GM19455 (cell line): Measurements from ENCODE around the gene CEP68.
A peak's percentile ranks its signal among the peaks of the same experiment; 100 is the strongest.
"Not testable (repeated sequence)": the region's sequence is repeated elsewhere in the genome, so short reads cannot be mapped to it uniquely, and the experiment has no call there.

Experiments
- ATAC-seq: cut with Tn5 transposase; IDR thresholded peaks from one replicate; pipeline ENCODE4 v1.9.1; 2021; ENCODE audit not compliant: unreplicated experiment

The CEP68 gene

DNA sequence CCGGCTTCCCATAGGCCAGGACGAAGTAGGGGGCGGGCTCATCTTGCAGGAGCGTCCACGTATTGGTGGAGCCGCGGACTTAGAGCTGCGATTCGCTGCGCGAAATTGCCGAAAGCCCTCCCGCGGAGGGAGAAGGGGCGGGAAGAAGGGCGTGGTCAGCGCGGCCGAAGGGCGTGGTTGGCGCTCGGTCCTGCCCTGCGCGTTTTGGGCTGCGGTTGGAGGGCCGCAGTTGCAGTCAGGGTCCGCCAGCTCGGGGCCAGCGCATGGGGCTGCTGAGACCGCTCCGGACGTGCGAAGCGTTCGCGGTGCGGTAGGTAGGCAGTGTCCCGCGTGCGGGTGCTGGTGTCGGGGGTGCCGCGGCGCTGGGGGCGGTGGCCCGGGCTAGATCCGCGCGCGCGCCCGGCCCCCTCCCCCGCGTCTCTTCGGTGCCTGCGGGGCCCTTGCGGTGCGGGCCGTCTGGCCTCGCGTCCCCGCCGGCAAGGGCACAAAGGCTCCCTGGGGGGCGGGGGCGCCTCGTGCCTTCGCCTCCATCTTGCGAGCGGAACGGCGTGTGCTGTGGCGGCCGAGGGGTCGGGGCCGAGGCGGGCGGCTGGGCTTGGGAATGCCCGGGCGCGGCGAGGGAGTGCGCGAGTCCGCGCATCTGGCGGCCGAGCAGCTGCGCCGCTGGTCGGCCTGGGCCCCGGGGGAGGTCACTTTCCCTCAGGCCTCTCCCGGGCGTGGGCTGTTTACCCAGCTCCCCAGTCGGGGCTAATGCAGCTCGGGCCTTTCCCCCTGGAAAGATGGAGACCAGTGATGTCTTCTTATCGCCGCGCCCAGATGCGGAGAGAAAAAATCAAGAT, at the start of gene CEP68:
Gene CEP68, plus strand, starts transcription at position 202 of the 839 bp plus-strand sequence. CDS start 13,029 bp downstream, outside the sequence.
- peak; percentile 91 for ATAC-seq

- no peak for ATAC-seq
Observed at GRCh38 chr2:65013776-65014175, 42.4 kb upstream of the CEP68 start.

- ATAC-seq, result no peak
Observed at GRCh38 chr2:65015731-65016130, 40.5 kb upstream of the CEP68 start.

GRCh38 chr2:65016789-65017188, 39.4 kb upstream of the CEP68 start:
- no peak for ATAC-seq

GRCh38 chr2:65017335-65017734, 38.9 kb upstream of the CEP68 start:
- no peak for ATAC-seq

GRCh38 chr2:65018141-65018582, 38.1 kb upstream of the CEP68 start:
- ATAC-seq, result no peak

- ATAC-seq, result no peak
Observed at GRCh38 chr2:65019010-65019409, 37.2 kb upstream of the CEP68 start.

DNA sequence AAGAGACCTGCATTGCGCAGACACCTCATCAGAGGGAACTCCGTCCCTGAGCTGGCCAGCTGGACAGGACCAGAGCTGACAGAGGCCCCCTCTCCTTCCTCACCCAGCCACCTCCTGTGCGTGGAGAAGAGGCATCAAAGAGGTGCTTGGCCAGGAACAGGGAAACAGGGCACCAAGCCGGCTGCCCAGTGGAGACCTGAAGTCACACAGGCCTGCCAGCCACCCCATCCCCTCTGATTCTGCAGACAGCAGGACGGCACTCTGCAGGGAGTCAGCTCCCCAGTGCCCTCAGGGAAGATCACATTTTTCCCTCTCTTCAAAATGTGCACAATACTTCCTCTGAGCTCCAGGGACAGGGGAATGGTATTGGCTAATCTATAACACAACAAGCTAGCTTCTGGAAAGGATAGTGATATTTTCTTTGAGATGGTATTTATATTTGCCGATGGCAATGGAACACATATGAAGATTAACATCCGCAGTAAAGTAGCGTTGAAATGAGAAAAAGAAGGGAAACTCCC, 36.5 kb upstream of the CEP68 start:
- no peak for ATAC-seq

DNA sequence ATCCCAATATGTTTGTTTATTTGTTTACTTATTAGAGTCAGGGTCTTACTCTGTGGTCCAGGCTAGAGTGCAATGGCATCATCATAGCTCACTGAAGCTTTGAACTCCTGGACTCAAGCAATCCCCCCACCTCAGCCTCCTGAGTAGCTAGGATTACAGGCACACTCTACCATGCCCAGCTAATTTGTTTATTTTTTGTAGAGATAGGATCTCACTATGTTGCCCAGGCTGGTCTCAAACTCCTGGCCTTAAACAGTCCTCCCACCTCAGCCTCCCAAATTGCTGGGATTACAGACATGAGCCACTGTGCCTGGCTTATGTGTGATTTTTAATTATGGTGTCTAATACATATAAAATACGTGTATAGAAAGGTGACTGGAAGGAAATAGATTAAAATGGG, 36.0 kb upstream of the CEP68 start:
- ATAC-seq, result not testable (repeated sequence)

DNA sequence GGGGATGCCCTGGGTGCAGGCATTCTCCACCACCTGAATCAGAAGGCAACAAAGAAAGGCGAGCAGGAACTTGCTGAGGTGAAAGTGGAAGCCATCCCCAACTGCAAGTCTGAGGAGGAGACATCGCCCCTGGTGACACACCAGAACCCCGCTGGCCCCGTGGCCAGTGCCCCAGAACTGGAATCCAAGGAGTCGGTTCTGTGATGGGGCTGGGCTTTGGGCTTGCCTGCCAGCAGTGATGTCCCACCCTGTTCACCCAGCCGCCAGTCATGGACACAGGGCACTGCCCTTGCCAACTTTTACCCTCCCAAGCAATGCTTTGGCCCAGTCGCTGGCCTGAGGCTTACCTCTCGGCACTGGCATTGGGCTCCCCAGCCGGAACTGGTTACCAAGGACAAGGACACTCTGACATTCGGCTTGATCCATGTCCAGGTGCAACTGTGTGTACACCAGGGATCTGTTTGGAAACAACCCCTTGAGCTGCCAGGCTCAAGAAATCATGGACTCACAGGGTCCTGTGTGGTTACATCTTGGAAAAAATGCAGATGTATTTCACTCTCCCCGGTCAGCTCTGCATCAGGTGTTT, 35.2 kb upstream of the CEP68 start:
- no peak for ATAC-seq

DNA sequence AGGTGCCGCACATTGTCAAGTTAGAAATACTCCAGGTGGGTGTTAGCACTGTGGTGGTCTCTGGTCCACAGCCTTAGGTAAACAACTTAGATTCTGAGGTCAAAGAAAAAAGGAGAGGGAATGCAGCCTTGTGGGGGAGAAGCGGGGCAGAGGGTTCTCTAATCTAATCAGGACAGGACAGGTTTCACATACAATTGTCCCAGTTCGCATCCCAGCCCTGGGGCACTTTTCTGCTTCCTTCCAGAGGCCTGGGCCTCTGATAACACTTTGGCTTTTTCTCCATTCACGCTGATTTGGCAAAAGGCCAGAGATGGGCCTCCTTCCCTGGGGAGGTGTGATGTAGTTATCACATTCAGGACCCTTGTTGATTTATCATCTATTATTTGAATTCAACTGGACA, 34.5 kb upstream of the CEP68 start:
- no peak for ATAC-seq

DNA sequence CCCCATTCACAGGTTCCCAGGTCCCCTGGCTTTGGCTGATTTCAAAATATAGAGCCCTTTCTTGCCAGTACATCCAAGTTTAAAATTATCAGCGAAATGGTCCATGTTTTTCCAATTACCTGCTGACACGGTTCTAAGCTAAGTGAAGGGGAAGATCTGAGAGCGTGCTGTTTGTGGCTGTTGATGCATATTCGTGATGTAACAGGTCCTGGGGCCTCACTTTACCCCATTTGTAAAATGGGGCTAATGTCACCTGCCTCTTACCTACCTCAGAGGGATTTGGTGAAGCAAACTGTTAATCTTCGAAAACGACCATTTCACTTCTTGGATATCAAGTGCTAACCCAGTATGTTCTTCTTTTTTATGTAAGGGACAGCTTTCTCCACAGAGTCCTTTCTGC, 34.0 kb upstream of the CEP68 start:
- no peak for ATAC-seq

GRCh38 chr2:65023742-65024141, 32.5 kb upstream of the CEP68 start:
- no peak for ATAC-seq

GRCh38 chr2:65024149-65024829, 31.9 kb upstream of the CEP68 start:
- ATAC-seq, result no peak

DNA sequence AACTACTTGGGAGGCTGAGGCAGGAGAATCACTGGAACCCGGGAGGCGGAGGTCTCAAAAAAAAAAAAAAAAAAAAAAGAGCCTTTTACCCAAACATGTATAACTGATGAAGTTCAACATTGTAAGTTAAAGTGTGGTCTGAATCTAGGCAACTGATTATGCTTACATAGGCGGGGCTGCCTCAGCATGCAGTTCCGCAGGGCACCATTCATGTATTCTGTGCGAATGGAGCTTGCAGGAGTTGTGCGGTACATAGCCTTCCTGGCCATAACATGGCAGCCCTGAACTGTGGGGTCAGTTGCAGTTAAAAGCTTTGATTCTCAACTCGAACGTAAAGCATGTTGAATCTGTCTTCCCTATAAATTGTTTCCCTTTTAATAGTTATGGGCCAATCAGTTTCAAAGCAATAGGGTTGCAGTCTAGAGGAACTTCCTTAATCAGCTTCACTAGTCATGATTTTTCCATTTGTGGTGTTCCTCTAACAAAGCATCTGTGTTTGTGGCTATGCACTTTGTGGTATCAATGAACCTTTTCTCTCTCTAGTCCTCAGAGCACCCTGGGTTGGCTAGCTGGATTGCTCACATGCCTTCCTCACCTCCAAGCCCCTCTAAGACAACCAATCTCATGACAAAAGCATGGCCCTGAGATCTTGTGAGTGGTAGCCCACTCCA, 30.6 kb upstream of the CEP68 start:
- ATAC-seq, result no peak

- ATAC-seq, result no peak
Observed at GRCh38 chr2:65026154-65026553, 30.1 kb upstream of the CEP68 start.

- ATAC-seq, result no peak
Observed at GRCh38 chr2:65026704-65027464, 29.3 kb upstream of the CEP68 start.

- no peak for ATAC-seq
Observed at GRCh38 chr2:65027616-65028244, 28.5 kb upstream of the CEP68 start.

- no peak for ATAC-seq
Observed at GRCh38 chr2:65030476-65031332, 25.5 kb upstream of the CEP68 start.
